ENCODE data around the gene PFDN5. TPM values are rescaled to one million over a fixed set of nuclear protein-coding genes. Genes with fewer than 3 reads are reported as not detected.

The PFDN5 gene
- total RNA-seq (2022; extraction: Qiagen RNA extraction; ENCODE audit: low read depth), result 489 to 606 TPM (median 503 TPM) in 5 replicates

DNA sequence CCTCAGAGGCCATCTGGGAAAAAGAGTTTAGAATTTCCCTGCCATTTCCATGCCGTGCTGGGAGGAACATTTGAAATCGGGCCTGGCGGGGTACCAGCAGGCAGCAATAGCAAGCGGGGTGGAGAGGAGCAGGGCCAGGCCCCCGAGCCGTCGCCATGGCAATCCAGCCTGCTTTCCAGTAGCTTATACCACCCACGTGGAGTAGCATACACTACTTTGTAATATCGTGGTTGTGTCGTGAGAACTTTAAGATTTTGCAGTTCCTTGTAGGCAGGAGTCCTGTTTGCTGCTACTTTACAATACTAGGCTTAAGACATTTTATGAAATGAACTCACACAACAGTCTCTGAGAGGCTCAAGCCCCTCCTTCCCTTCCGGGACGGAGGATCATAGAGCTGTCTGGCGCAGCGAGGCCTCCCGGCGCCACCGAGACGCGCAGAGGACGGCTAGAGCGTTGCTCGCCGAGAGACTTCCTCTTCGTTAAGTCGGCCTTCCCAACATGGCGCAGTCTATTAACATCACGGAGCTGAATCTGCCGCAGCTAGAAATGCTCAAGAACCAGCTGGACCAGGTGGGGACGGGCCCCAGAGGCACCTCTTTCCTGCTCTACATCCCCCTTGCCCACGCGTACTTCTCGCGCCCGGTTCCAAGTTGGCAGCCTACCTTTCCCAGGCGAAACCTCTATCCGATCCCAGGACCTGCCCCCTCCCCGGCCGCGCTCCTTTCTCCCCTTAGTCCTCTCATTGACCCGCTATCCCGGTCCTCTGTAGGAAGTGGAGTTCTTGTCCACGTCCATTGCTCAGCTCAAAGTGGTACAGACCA, at the start of gene PFDN5:
Gene PFDN5, plus strand, starts transcription at position 473 of the 821 bp plus-strand sequence. Its CDS starts 26 bp downstream, at position 499.

DNA sequence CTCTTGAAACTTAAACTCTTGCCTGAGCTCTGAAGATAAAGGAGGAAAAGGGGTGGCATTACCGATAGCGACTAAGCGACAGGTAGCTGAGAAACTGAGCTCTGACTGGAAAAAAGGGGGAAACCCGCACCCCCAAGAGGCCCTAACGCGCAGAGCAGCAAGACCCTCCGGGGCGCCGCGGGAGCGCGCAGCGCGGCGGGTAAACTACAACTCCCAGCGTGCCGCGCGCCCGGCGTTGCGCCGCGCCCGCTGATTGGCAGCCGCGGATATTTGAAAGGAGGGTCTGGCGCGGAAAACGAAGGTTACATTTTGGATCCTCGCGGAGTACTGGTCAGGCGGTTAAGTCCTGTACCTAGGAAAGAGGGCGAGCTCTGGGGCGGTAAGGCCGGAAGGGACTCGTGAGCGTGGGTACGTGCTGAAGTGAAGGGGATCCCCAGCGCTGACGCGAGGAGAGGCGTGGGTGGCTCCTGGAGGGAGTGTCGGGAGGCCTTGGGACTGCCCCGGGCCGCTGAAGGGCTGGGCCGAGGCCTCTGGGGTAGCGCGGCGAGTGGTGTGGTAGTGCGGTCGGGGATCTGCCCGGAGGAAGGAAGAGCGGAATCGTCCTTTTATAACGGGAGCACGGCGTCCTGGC, 27.2 kb upstream of the PFDN5 start, which contains the start of gene ESPL1:
Gene ESPL1, plus strand, starts transcription at position 301 of the 631 bp plus-strand sequence. CDS start 468 bp downstream, outside the sequence.

GRCh38 chr12:53299454-53300180, 4.3 kb downstream of the PFDN5 start, which contains the start of gene MYG1:
TSS of gene MYG1 (plus strand) at chr12:53299695. CDS start at chr12:53299738, 43 bp downstream.

DNA sequence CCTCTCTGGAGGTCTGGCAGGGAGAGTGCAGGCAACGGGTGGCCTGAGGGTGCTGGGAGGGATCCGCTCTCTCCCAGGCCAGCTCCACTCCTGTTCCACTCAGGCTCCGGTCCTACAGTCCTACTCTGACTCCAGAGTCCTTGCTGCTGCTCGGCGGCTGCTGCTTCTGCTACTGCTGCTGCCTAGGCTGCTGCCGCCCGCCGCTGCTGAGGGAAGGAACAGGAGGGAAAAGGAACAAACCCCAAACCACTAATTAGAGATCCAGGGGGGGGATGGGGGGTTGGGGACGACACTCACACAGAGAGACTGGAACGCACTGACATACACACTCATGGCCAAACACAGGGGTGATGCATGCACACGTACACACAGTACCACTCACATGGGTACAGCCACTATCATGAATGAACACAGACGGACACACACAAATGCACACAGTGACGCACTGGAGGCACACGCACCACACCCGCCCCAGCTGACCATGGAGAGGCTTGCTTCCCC, 40.9 kb downstream of the PFDN5 start, which contains the start of gene SP7:
Gene SP7, minus strand, starts transcription at position 174 of the 501 bp plus-strand sequence. CDS start 708 bp downstream, outside the sequence.

Other genes starting within 250 kb of the PFDN5 start
- 31.3 to 48.7 TPM (median 41.7 TPM) in 5 replicates for gene TNS2, start 245.5 kb upstream of the PFDN5 start, total RNA-seq (2022; extraction: Qiagen RNA extraction; ENCODE audit: low read depth)
- 33.3 to 38.4 TPM (median 35.7 TPM) in 5 replicates for gene SPRYD3, start 216.2 kb upstream of the PFDN5 start, total RNA-seq (2022; extraction: Qiagen RNA extraction; ENCODE audit: low read depth)
- gene IGFBP6, start 197.9 kb upstream of the PFDN5 start, total RNA-seq (2022; extraction: Qiagen RNA extraction; ENCODE audit: low read depth), result 155 to 267 TPM (median 231 TPM) in 5 replicates
- gene SOAT2, start 192.1 kb upstream of the PFDN5 start, total RNA-seq (2022; extraction: Qiagen RNA extraction; ENCODE audit: low read depth), result 0.06 to 0.44 TPM (median 0.40 TPM) in 5 replicates
- gene ZNF740, start 114.8 kb upstream of the PFDN5 start, total RNA-seq (2022; extraction: Qiagen RNA extraction; ENCODE audit: low read depth), result 12.9 to 17.1 TPM (median 15.4 TPM) in 5 replicates
- 5.2 to 8.0 TPM (median 7.6 TPM) in 5 replicates for gene CSAD, start 114.6 kb upstream of the PFDN5 start, total RNA-seq (2022; extraction: Qiagen RNA extraction; ENCODE audit: low read depth)
- gene ITGB7, start 88.3 kb upstream of the PFDN5 start, total RNA-seq (2022; extraction: Qiagen RNA extraction; ENCODE audit: low read depth), result 0.29 to 0.63 TPM (median 0.42 TPM) in 5 replicates
- gene RARG, start 63.3 kb upstream of the PFDN5 start, total RNA-seq (2022; extraction: Qiagen RNA extraction; ENCODE audit: low read depth), result 20.4 to 27.6 TPM (median 24.0 TPM) in 5 replicates
- gene ESPL1, start 27.2 kb upstream of the PFDN5 start, total RNA-seq (2022; extraction: Qiagen RNA extraction; ENCODE audit: low read depth), result 14.8 to 21.4 TPM (median 18.5 TPM) in 5 replicates
- 73.5 to 107 TPM (median 90.2 TPM) in 5 replicates for gene MYG1, start 4.2 kb downstream of the PFDN5 start, total RNA-seq (2022; extraction: Qiagen RNA extraction; ENCODE audit: low read depth)
- gene AAAS, start 26.1 kb downstream of the PFDN5 start, total RNA-seq (2022; extraction: Qiagen RNA extraction; ENCODE audit: low read depth), result 74.5 to 81.6 TPM (median 77.1 TPM) in 5 replicates
- 0.08 to 0.10 TPM (median 0.10 TPM) in 3 of 5 replicates, not detected in the others for gene SP7, start 40.8 kb downstream of the PFDN5 start, total RNA-seq (2022; extraction: Qiagen RNA extraction; ENCODE audit: low read depth)
- 17.8 to 24.0 TPM (median 21.8 TPM) in 5 replicates for gene SP1, start 84.6 kb downstream of the PFDN5 start, total RNA-seq (2022; extraction: Qiagen RNA extraction; ENCODE audit: low read depth)
- 0.75 to 1.9 TPM (median 1.1 TPM) in 5 replicates for gene AMHR2, start 128.3 kb downstream of the PFDN5 start, total RNA-seq (2022; extraction: Qiagen RNA extraction; ENCODE audit: low read depth)
- gene PRR13, start 146.2 kb downstream of the PFDN5 start, total RNA-seq (2022; extraction: Qiagen RNA extraction; ENCODE audit: low read depth), result 260 to 366 TPM (median 324 TPM) in 5 replicates
- gene PCBP2, start 156.6 kb downstream of the PFDN5 start, total RNA-seq (2022; extraction: Qiagen RNA extraction; ENCODE audit: low read depth), result 605 to 635 TPM (median 619 TPM) in 5 replicates
- 9.5 to 15.0 TPM (median 13.3 TPM) in 5 replicates for gene MAP3K12, start 203.9 kb downstream of the PFDN5 start, total RNA-seq (2022; extraction: Qiagen RNA extraction; ENCODE audit: low read depth)
- 43.1 to 57.7 TPM (median 51.0 TPM) in 5 replicates for gene TARBP2, start 205.7 kb downstream of the PFDN5 start, total RNA-seq (2022; extraction: Qiagen RNA extraction; ENCODE audit: low read depth)
- 0.85 TPM in 1 of 5 replicates, not detected in the others for gene NPFF, start 211.9 kb downstream of the PFDN5 start, total RNA-seq (2022; extraction: Qiagen RNA extraction; ENCODE audit: low read depth)

All from A549 treated with GW870086 at 1 μM for 4 hours (cell line).